Stimulated activated CD8-positive, alpha-beta memory T cell treated with anti-CD3 and anti-CD28 coated beads, Interleukin-15, amount 100 ng/mL, for 1 hour (primary cell): ENCODE results near the gene MIDN.
"Not testable (repeated sequence)": the region's sequence is repeated elsewhere in the genome, so short reads cannot be mapped to it uniquely, and the experiment has no call there.

Experiments
- DNase-seq: peaks from one replicate; pipeline ENCODE4 v3.0.0-alpha.2; 2020; ENCODE audit warnings: low read depth

MIDN gene

GRCh38 chr19:1294688-1295087 lies 46.3 kb downstream of the MIDN start:
- DNase-seq = no peak

- no peak for DNase-seq
Measured at GRCh38 chr19:1295169-1296012, 47.0 kb downstream of the MIDN start.

- DNase-seq = no peak
Measured at GRCh38 chr19:1296078-1296477, 47.7 kb downstream of the MIDN start.

GRCh38 chr19:1296575-1297271 lies 48.3 kb downstream of the MIDN start:
- no peak for DNase-seq

- DNase-seq = no peak
Measured at GRCh38 chr19:1298235-1298634, 49.9 kb downstream of the MIDN start.

GRCh38 chr19:1299801-1300200 lies 51.4 kb downstream of the MIDN start:
- DNase-seq = no peak

GRCh38 chr19:1300744-1301490 lies 52.5 kb downstream of the MIDN start:
- no peak for DNase-seq

- no peak for DNase-seq
Measured at GRCh38 chr19:1302533-1303239, 54.3 kb downstream of the MIDN start.

- no peak for DNase-seq
Measured at GRCh38 chr19:1304197-1304924, 56.0 kb downstream of the MIDN start.

- not testable (repeated sequence) for DNase-seq
Measured at GRCh38 chr19:1305354-1305753, 57.0 kb downstream of the MIDN start.

- no peak for DNase-seq
Measured at GRCh38 chr19:1307320-1307719, 58.9 kb downstream of the MIDN start.

- DNase-seq = no peak
Measured at GRCh38 chr19:1307755-1308303, 59.4 kb downstream of the MIDN start.

GRCh38 chr19:1308718-1309117 lies 60.3 kb downstream of the MIDN start:
- no peak for DNase-seq
